ENCODE data around the gene MYL11. TPM values are rescaled to one million over a fixed set of nuclear protein-coding genes. Genes with fewer than 3 reads are reported as not detected.

MYL11 gene
- polyA plus RNA-seq, 2 of the 4 experiments (the other 2 are of a cell fraction): 0.46 TPM; not detected in 1

- TF ChIP-seq ZC3H11A (IDR thresholded peaks at IDR 0.05) (no peak), RNF2 (IDR thresholded peaks at IDR 0.05; ENCODE audit: borderline replicate concordance, low read depth) (no peak), ZNF302 (CRISPR knock-in tag; IDR thresholded peaks at IDR 0.05) (no peak), JUNB (IDR thresholded peaks at IDR 0.05) (no peak), SREBF2 (IDR thresholded peaks at IDR 0.05) (no peak)
- no peak overlapping the region for H3K4me2 ChIP-seq
- ATAC-seq (no peak), FAIRE-seq (no peak), DNase-seq (ENCODE audit: low read depth in 1 of 2, low spot score in 1 of 2) (no peak)
- peaks cover 12% of the 10 kb centered on the region for H3K4me1 ChIP-seq
- H3K9me3 ChIP-seq: no peaks in the 10 kb centered on the region
- H3K27ac ChIP-seq: no peak overlapping the region
- ChIA-PET CTCF (interaction anchor here (6.1 kb wide), 1 partner anchor 28 kb away, joined by 26 read pairs; no protein-coding TSS in a partner anchor), POLR2A (no interaction called here)
- no peak overlapping the region for H3K4me3 ChIP-seq
- WGBS (ENCODE audit: missing lambda C conversion rate): 84% methylated on average over 6 of the region's 6 CpGs
Observed at GRCh38 chr16:30380803-30381208, 6.2 kb downstream of the MYL11 start.

- CTCF ChIA-PET: interaction anchor here (1.5 to 6.1 kb wide), 3 partner anchors 12 to 28 kb away, joined by 3 to 26 read pairs (median 9); partner anchors contain the start of gene ZNF48
- H3K4me2 ChIP-seq: no peak overlapping the region
- no peak for TF ChIP-seq FOSL2 (IDR thresholded peaks at IDR 0.05)
- TF ChIP-seq FOSL2 (CRISPR knock-in tag; IDR thresholded peaks at IDR 0.05): 0 out of 2 replicates have a peak, but pooled peaks have one; percentile 11
- TF ChIP-seq HEYL (CRISPR knock-in tag; IDR thresholded peaks at IDR 0.05): no peak
- POLR2A ChIA-PET: no interaction called here
- no peak overlapping the region for H3K4me3 ChIP-seq
- DNase-seq (ENCODE audit: low read depth in 1 of 2, low spot score in 1 of 2) (no peak), ATAC-seq (no peak), FAIRE-seq (no peak)
- H3K9me3 ChIP-seq: no peaks in the 10 kb centered on the region
- 88% methylated on average over 9 of the region's 13 CpGs for WGBS (ENCODE audit: missing lambda C conversion rate)
- H3K27ac ChIP-seq: no peak overlapping the region
- peaks cover 12% of the 10 kb centered on the region for H3K4me1 ChIP-seq
Observed at GRCh38 chr16:30381291-30382041, 6.9 kb downstream of the MYL11 start.

GRCh38 chr16:30382111-30382881, 7.7 kb downstream of the MYL11 start, which contains the start of gene SEPTIN1:
TSS of gene SEPTIN1 (minus strand) at chr16:30382561. CDS start at chr16:30382542, 19 bp downstream.
- ATAC-seq: no peak
- ChIA-PET CTCF (interaction anchor here (1.0 to 6.1 kb wide), 5 partner anchors 11 to 247 kb away, joined by 3 to 26 read pairs (median 4); partner anchors contain the start of gene ZNF48), POLR2A (interaction anchor here (1.1 kb wide), 1 partner anchor 13 kb away, joined by 4 read pairs; the partner anchor contains the start of gene ZNF48)
- FAIRE-seq: no peak
- WGBS (ENCODE audit: missing lambda C conversion rate): 78% methylated on average over 12 of the region's 12 CpGs
- no peak for DNase-seq (ENCODE audit: low read depth in 1 of 2, low spot score in 1 of 2)
- no peak for TF ChIP-seq BCL3 (IDR thresholded peaks at IDR 0.05)
- no peak for TF ChIP-seq REST (IDR thresholded peaks at IDR 0.05)
- TF ChIP-seq POLR2A (IDR thresholded peaks at IDR 0.05; ENCODE audit: low read length): peak; percentile 20; the same call in 1 of the 2 replicates
- TF ChIP-seq HDAC2 (IDR thresholded peaks at IDR 0.05): no peak
- TF ChIP-seq JUN (IDR thresholded peaks at IDR 0.05): no peak
- Histone ChIP-seq H3K4me1 (peaks cover 7% of the 10 kb centered on the region), H3K4me2 (no peak within 1 kb of the TSS), H3K27ac (no peak within 1 kb of the TSS), H3K9me3 (no peaks in the 10 kb centered on the region), H3K4me3 (no peak within 1 kb of the TSS)
